Left lung (tissue), 10 donors: ENCODE measurements around the gene ADCK1. TPM values are rescaled to one million over a fixed set of nuclear protein-coding genes. Genes with fewer than 3 reads are reported as not detected.

Source experiments
- ATAC-seq: fragments of 200-7000 bp; cut with Tn5 transposase; one replicate; pipeline ENCODE4 v1.9.1; 2020; ENCODE audit warnings: moderate library complexity
- DNase-seq, 4 donors: peaks; one replicate each; pipeline ENCODE4 v3.0.0-alpha.2; 2013 to 2020
- H3K27ac ChIP-seq, 2 donors: fragments of 200-600 bp; sonication (generic) in 1 of 2; one replicate each; pipeline versions ENCODE4 v1.5.0 to v1.8.0; 2020 to 2021
- H3K27me3 ChIP-seq, 2 donors: fragments of 200-600 bp; sonication (generic) in 1 of 2; one replicate each; pipeline versions ENCODE4 v1.5.0 to v1.8.0; 2020 to 2021
- H3K36me3 ChIP-seq, 2 donors: fragments of 200-600 bp; sonication (generic) in 1 of 2; one replicate each; pipeline versions ENCODE4 v1.5.0 to v1.8.0; 2020 to 2021
- H3K4me1 ChIP-seq, 2 donors: fragments of 200-600 bp; one replicate each; pipeline ENCODE4 v1.8.0; 2021
- H3K4me3 ChIP-seq, 2 donors: fragments of 200-600 bp; sonication (generic) in 1 of 2; one replicate each; pipeline versions ENCODE4 v1.5.0 to v1.8.0; 2020 to 2021; ENCODE audit warnings: mild to moderate bottlenecking in 1 of 2
- H3K9me3 ChIP-seq, 2 donors: fragments of 200-600 bp; sonication (generic) in 1 of 2; one replicate each; pipeline versions ENCODE4 v1.5.0 to v1.8.0; 2020 to 2021
- CTCF ChIP-seq, 2 donors: fragments of 200-600 bp; sonication (generic) in 1 of 2; IDR thresholded peaks; one replicate each; pipeline versions ENCODE4 v1.5.0 to v1.8.0; 2021; ENCODE audit warnings: antibody characterized with exemption in 2 of 2
- intact Hi-C, 2 donors: fragments of 100-400 bp; cut with DNase I; formaldehyde crosslinking; loops; one replicate each; pipeline versions ENCODE4 v1.11.2 to v1.14.2; 2022
- polyA plus RNA-seq, 6 donors: library from polyadenylated mRNA; unstranded; fragments of 120-200 nt; gene quantifications; one replicate each; pipeline ENCODE4 v1.2.1, GENCODE V29; 2013; ENCODE audit not compliant: insufficient read length in 6 of 6
- total RNA-seq, 2 donors: library from RNA; stranded (reverse); fragmentation: NEBNext Ultra II Directional; extraction: Animal tissue kit (Norgen Biotek cat#: 25700); gene quantifications; one replicate each; pipeline ENCODE4 v1.2.1, GENCODE V29; 2021
- donor health status: DM: no; HTN: yes; CAD: no.
- donor health status: DM: no; HTN: no; CAD: no.

The ADCK1 gene
- total and polyA plus RNA-seq, 8 donors: 4.8 to 10.3 (median 6.9) TPM

GRCh38 chr14:77892890-77893484 lies 93.1 kb downstream of the ADCK1 start:
- H3K4me1 ChIP-seq: no peaks in the 10 kb centered on the region

GRCh38 chr14:77897374-77897773 lies 97.5 kb downstream of the ADCK1 start:
- ATAC-seq (no peak), DNase-seq (no peak)
- intact Hi-C loops: no loop called here
- H3K27ac ChIP-seq: no peak overlapping the region
- no peaks in the 10 kb centered on the region for H3K27me3 ChIP-seq
- TF ChIP-seq CTCF (IDR thresholded peaks at IDR 0.05): no peak
- H3K9me3 ChIP-seq: no peaks in the 10 kb centered on the region
- no peaks in the 10 kb centered on the region for H3K4me1 ChIP-seq
- peaks cover 0 to 4% of the 10 kb centered on the region in 2 donors for H3K36me3 ChIP-seq
- no peak overlapping the region for H3K4me3 ChIP-seq

More at GRCh38 chr14:77892890-77893484, 93.1 kb downstream of the ADCK1 start:
- H3K27me3 ChIP-seq: no peaks in the 10 kb centered on the region
- H3K36me3 ChIP-seq: peaks cover 0 to 11% of the 10 kb centered on the region in 2 donors
- no peak for TF ChIP-seq CTCF (IDR thresholded peaks at IDR 0.05)
- intact Hi-C loops: no loop called here
- H3K27ac ChIP-seq: no peak overlapping the region
- H3K4me3 ChIP-seq: no peak overlapping the region
- ATAC-seq: no peak
- DNase-seq: no peak
- H3K9me3 ChIP-seq: peaks cover 0 to 13% of the 10 kb centered on the region in 2 donors

- DNase-seq (no peak), ATAC-seq (no peak)
- Histone ChIP-seq H3K9me3 (no peaks in the 10 kb centered on the region), H3K27ac (no peak overlapping the region), H3K27me3 (no peaks in the 10 kb centered on the region), H3K4me1 (no peaks in the 10 kb centered on the region), H3K36me3 (peaks cover 0 to 11% of the 10 kb centered on the region in 2 donors), H3K4me3 (no peak overlapping the region)
- TF ChIP-seq CTCF (IDR thresholded peaks at IDR 0.05): no peak
- intact Hi-C loops: no loop called here
Measured at GRCh38 chr14:77902811-77903210, 102.9 kb downstream of the ADCK1 start.

GRCh38 chr14:77903221-77903620 lies 103.3 kb downstream of the ADCK1 start:
- H3K27me3 ChIP-seq: no peaks in the 10 kb centered on the region
- H3K36me3 ChIP-seq: peaks cover 0 to 13% of the 10 kb centered on the region in 2 donors
- no peak overlapping the region for H3K27ac ChIP-seq
- H3K9me3 ChIP-seq: no peaks in the 10 kb centered on the region
- ATAC-seq (no peak), DNase-seq (no peak)
- intact Hi-C loops: no loop called here
- no peak for TF ChIP-seq CTCF (IDR thresholded peaks at IDR 0.05)
- no peak overlapping the region for H3K4me3 ChIP-seq
- no peaks in the 10 kb centered on the region for H3K4me1 ChIP-seq

GRCh38 chr14:77903937-77904617 lies 104.2 kb downstream of the ADCK1 start:
- intact Hi-C loops: no loop called here
- no peak for DNase-seq
- no peak overlapping the region for H3K4me3 ChIP-seq
- no peak for TF ChIP-seq CTCF (IDR thresholded peaks at IDR 0.05)
- H3K27ac ChIP-seq: no peak overlapping the region
- ATAC-seq: no peak
- H3K27me3 ChIP-seq: no peaks in the 10 kb centered on the region
- H3K4me1 ChIP-seq: no peaks in the 10 kb centered on the region
- H3K9me3 ChIP-seq: no peaks in the 10 kb centered on the region
- H3K36me3 ChIP-seq: peaks cover 0 to 13% of the 10 kb centered on the region in 2 donors
